Activated CD8-positive, alpha-beta memory T cell treated with anti-CD3 and anti-CD28 coated beads for 36 hours (primary cell): Measurements from ENCODE around the gene ENDOD1. TPM values are rescaled to one million over a fixed set of nuclear protein-coding genes. Genes with fewer than 3 reads are reported as not detected.

ENCODE experiments used
- CTCF ChIA-PET: fragments of 350-600 bp; sonication (Branson Sonifier 250); formaldehyde crosslinking; loops from one replicate; lab custom pipeline; 2021; ENCODE audit warnings: antibody characterized with exemption; lab: Charles Lee
- POLR2A ChIA-PET: fragments of 350-600 bp; sonication (Branson Sonifier 250); formaldehyde crosslinking; loops from one replicate; lab custom pipeline; 2021; ENCODE audit warnings: antibody characterized with exemption; lab: Charles Lee
- total RNA-seq, 2 experiments: library from RNA; stranded (reverse); gene quantifications; one replicate each; pipeline ENCODE4 v1.2.3, GENCODE V29; 2021

The ENDOD1 gene
- total RNA-seq, 2 experiments from 2014 or later = 40.9 to 41.1 TPM

- ChIA-PET CTCF (interaction anchor here (0.7 to 6.2 kb wide), 8 partner anchors 9 to 581 kb away, joined by 3 to 56 read pairs (median 6); partner anchors contain the start of genes ENDOD1 and SRSF8), POLR2A (interaction anchor here (1.3 to 2.6 kb wide), 2 partner anchors 83 to 640 kb away, joined by 5 to 10 read pairs; partner anchors contain the start of genes CEP57, FAM76B and SRSF8)
Measured at GRCh38 chr11:95149651-95150364, 60.2 kb downstream of the ENDOD1 start.

GRCh38 chr11:95150956-95151684 lies 61.5 kb downstream of the ENDOD1 start:
- ChIA-PET POLR2A (interaction anchor here (1.3 to 2.6 kb wide), 2 partner anchors 84 to 639 kb away, joined by 5 to 10 read pairs; partner anchors contain the start of genes CEP57, FAM76B and SRSF8), CTCF (interaction anchor here (0.7 to 6.2 kb wide), 19 partner anchors 8 to 638 kb away, joined by 3 to 56 read pairs (median 4); partner anchors contain the start of genes ENDOD1 and SRSF8)

DNA sequence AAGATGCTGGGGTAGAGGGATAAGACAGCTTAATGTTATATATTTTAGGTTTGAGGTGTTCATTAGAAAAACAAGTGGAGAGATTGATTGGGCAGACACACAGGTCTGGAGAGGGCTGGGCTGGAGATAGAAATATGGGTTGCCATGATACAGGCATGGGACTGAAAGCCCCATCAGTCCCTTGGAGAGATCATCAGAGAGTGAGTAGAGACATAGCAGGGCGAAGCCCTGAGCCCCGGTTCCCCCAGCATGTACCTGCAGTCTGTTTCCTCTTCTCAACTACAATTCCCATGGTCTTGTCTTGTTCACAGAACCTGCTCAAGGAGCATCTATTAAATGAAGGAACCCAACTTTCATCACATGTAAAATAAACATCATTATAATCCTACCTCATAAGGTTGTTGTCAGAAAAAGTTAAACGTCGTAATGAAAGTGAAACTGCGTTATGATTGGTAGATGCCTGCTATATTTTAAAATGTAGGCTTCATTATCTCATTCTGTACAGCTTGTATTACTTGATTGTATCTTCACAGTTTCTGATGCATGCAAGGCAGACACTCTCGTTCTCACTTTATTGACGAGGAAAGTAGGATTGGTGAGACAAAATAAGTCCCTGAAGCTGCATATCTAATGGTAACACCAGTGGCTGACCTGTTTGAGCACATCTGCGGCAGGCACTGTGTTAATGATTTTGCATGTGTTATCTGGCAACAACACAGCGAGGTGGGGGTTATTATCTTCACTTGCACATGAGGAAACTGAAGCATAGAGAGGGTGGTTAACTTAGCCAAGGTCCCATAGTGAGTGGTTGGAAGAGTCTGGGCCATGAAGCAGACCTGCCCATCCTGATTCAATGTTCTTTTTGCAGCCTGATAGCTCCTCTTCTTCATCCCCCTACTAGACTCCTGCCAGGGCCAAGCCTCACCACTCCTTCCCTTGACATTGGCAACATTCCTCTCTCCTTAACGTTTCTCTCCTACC lies 63.5 kb downstream of the ENDOD1 start:
- CTCF ChIA-PET = interaction anchor here (0.9 to 6.2 kb wide), 15 partner anchors 11 to 635 kb away, joined by 3 to 56 read pairs (median 4); partner anchors contain the start of gene SRSF8
- POLR2A ChIA-PET = interaction anchor here (0.6 to 1.8 kb wide), 5 partner anchors 54 to 637 kb away, joined by 3 to 5 read pairs (median 4); partner anchors contain the start of genes CEP57, ENDOD1 and FAM76B

DNA sequence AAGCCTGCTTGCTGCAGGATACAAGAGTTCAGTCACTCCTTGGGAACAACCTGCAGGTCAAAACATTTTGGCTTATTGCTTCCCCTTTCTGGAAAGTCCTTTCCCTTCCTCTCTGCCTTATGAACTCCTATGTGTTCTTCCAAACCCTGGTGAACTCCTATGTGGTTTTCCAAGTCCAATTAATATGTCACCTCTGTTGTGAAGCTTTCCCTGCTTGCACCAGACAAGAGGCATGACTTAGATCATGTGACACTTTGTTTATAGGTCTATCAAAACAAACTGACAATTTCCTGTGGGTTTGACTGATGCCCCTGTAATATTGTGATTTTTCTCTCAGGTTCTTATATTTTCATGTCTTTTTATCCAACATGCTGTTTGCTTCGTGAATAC lies 64.2 kb downstream of the ENDOD1 start:
- CTCF ChIA-PET = interaction anchor here (0.5 to 6.2 kb wide), 6 partner anchors 101 to 626 kb away, joined by 3 to 56 read pairs (median 3); no protein-coding TSS in a partner anchor
- POLR2A ChIA-PET = interaction anchor here (0.6 to 1.8 kb wide), 4 partner anchors 76 to 636 kb away, joined by 3 to 5 read pairs (median 5); partner anchors contain the start of genes CEP57 and FAM76B

DNA sequence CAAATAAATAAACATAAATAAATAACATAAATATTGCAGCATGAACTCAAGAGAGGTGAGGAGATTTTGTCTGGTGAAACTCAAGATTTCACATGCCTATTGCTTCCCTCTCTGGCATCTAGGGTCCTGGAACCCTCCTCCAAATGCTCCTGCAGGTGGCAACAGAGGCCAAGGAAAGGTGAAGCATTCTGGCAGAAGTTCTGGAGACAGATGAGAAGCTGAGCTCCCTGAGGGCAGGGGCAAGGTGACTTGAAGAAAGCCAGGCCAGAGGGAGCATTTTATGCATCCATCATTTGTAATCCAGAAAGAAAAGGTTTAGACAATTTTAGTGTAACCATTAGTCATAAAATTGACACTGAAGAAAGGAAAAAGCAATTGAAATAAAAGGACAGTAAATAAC lies 64.9 kb downstream of the ENDOD1 start:
- CTCF ChIA-PET = interaction anchor here (0.8 to 6.2 kb wide), 6 partner anchors 64 to 613 kb away, joined by 3 to 56 read pairs (median 4); partner anchors contain the start of gene ENDOD1
- POLR2A ChIA-PET = interaction anchor here (1.7 to 1.8 kb wide), 2 partner anchors 87 to 636 kb away, joined by 5 read pairs; partner anchors contain the start of genes CEP57 and FAM76B

GRCh38 chr11:95155385-95155784 lies 65.7 kb downstream of the ENDOD1 start:
- POLR2A ChIA-PET = no interaction called here
- CTCF ChIA-PET = interaction anchor here (1.2 to 6.2 kb wide), 3 partner anchors 99 to 612 kb away, joined by 3 to 56 read pairs (median 4); no protein-coding TSS in a partner anchor

- CTCF ChIA-PET = interaction anchor here (0.8 to 1.5 kb wide), 2 partner anchors 546 to 549 kb away, joined by 3 to 4 read pairs; no protein-coding TSS in a partner anchor
- POLR2A ChIA-PET = no interaction called here
Measured at GRCh38 chr11:95156133-95156721, 66.6 kb downstream of the ENDOD1 start.

DNA sequence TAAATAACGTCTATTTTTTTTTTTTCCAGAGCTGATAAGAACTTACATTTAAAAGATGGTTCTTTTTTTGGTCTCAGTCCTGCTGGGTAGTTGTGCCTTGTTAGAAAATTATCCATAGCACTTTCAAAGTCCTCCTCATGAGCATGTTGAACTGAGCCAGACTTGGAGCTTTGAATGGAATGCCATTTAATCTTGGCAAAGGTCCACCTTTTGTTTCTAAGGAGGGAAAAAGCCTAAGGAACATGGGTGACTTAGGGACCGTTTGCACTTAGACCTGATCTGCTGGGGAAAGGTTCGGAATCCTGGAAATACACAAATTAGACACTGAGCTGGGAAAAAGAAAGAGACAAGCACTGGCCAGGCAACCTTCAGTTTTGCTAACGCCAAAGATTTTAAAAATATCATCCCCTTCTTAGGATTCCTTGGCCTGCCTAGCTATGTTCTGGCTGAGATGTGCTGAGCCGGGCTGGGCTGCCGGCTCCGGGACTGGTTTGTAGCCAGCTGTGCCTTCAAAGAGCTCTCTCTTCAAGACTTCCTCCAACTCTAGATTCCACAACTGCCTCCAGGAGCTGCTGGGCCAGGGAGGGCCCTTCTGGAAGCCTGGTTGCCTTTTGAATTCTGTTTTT lies 67.4 kb downstream of the ENDOD1 start:
- ChIA-PET POLR2A (interaction anchor here (1.0 kb wide), 1 partner anchor 68 kb away, joined by 3 read pairs; no protein-coding TSS in a partner anchor), CTCF (interaction anchor here (0.8 to 2.2 kb wide), 3 partner anchors 545 to 549 kb away, joined by 3 to 11 read pairs (median 4); no protein-coding TSS in a partner anchor)

GRCh38 chr11:95157824-95158223 lies 68.2 kb downstream of the ENDOD1 start:
- CTCF ChIA-PET = interaction anchor here (2.2 kb wide), 1 partner anchor 548 kb away, joined by 11 read pairs; no protein-coding TSS in a partner anchor
- POLR2A ChIA-PET = interaction anchor here (1.0 kb wide), 1 partner anchor 69 kb away, joined by 3 read pairs; no protein-coding TSS in a partner anchor

DNA sequence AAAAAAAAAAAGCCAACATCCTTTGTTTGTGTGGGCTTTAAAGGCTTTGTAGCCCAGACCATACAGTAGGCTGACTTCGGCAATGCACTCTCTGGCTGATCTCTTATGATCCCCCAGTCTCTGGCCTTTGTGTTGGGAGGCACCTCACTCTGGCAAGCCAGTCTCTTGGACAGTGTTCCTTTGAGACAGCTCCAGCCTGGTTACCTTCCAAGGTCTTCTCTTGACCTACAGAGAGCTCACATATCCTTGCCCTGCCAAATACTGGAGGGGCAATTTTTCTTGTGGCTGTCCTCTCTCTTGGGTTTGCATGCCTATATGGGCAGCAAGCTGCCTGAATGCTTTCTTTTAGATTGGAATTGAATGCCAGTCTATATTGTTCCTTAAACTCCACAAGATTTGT lies 71.6 kb downstream of the ENDOD1 start:
- POLR2A ChIA-PET = interaction anchor here (0.6 kb wide), 1 partner anchor 1710 kb away, joined by 3 read pairs; no protein-coding TSS in a partner anchor

DNA sequence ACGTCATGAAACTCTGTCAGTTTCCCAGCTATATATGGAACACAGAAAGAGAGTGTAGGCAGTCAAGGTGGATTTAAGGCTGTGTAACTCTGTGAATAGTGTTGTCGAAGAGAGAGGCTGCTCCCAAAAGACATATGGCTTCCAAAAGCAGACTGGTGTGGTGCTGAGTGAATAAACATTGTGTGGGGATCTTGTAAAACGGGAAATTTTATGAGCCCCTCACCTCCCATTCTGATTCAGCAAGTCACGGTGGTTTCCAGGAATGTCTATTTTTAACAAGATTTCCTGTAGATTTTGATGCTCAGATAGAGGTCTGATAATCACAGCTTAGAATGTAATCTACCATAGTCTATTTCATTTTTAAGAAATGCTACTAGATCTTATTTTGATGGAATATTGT lies 73.5 kb downstream of the ENDOD1 start:
- POLR2A ChIA-PET = interaction anchor here (0.6 kb wide), 1 partner anchor 1227 kb away, joined by 6 read pairs; the partner anchor contains the start of genes CCDC82 and JRKL
- CTCF ChIA-PET = no interaction called here

More for the DNA sequence above, 71.6 kb downstream of the ENDOD1 start:
- CTCF ChIA-PET = no interaction called here

DNA sequence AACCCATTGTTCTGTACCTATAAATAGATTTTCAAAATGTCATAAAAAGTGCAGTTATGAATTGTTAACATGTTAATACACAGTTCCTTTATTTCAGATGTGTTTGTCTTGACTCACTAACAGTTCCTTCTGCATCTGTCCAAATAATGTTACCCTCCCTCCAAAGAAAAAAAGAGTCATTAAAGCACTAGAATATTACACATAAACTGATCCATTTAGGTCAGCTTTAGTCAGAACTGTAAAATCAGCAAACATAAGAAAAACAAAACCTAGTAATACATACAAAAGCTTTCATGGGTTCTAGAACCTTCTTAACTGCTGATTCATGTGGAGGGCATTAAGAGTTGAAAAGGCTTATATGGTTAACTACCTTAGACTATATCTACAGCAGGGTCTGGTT lies 76.0 kb downstream of the ENDOD1 start:
- ChIA-PET POLR2A (no interaction called here), CTCF (no interaction called here)

- ChIA-PET POLR2A (no interaction called here), CTCF (no interaction called here)
Measured at GRCh38 chr11:95166781-95167180, 77.1 kb downstream of the ENDOD1 start.

- POLR2A ChIA-PET = no interaction called here
Measured at GRCh38 chr11:95170294-95170693, 80.6 kb downstream of the ENDOD1 start.

DNA sequence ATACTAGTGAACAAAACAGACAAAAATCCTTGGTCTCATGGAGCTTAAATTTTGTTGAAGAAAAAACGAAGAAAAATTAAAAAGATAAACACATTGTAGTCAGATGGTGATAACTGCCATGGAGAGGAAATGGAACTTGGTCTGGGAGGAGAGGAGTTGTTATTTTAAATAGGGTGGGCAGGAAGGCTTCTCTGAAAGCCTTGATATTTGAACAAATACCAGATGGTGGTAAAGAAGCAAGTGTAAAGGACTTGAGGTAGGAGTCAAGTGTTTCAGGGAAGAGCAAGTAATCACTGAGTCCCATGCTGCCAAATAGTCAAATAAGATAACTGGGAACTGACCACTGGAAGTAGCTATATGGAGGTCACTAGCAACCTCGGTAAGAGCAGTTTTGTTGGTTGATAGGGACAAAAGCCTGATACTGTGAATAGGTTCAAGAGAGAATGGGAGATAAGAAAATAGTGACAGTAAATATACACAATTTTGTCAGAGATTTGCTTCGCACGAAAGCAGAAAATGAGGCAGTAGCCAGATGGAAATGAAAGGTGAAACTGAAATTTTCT lies 86.3 kb downstream of the ENDOD1 start:
- CTCF ChIA-PET = no interaction called here
- POLR2A ChIA-PET = no interaction called here

More at GRCh38 chr11:95170294-95170693, 80.6 kb downstream of the ENDOD1 start:
- CTCF ChIA-PET = no interaction called here
